ENCODE data around the gene EPB41. TPM values are rescaled to one million over a fixed set of nuclear protein-coding genes. Genes with fewer than 3 reads are reported as not detected.

The EPB41 gene
- total and polyA plus RNA-seq, 4 donors: 10.7 to 189 (median 38.1) TPM

GRCh38 chr1:29052941-29053340, 138.6 kb downstream of the EPB41 start:
- DNase-seq (ENCODE audit: low spot score): no peak

DNA sequence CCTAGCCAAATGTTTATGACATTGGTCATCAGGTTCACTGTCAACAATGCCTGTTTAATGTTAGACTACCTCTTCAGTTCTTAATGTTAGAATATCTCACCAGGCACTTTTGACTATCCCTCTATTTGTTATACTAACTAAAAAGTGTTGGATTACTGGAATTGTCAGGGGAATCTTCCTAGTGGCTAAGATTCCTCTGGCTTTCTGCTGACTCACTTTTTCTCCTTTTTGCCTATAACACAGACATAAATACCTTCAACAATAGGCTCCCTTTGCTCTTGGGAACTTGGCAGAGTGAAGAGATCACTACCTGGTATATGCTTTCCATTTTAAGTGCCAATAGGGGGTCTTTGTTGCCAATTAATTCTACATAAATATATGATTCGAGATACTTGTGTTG, 140.8 kb downstream of the EPB41 start:
- TF ChIP-seq, protein P1, sequence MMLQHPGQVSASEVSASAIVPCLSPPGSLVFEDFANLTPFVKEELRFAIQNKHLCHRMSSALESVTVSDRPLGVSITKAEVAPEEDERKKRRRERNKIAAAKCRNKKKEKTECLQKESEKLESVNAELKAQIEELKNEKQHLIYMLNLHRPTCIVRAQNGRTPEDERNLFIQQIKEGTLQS (IDR thresholded peaks at IDR 0.05): no peak
- TF ChIP-seq FOXA1 (IDR thresholded peaks at IDR 0.05) (no peak), NR2F2 (IDR thresholded peaks at IDR 0.05) (no peak), EGR1 (IDR thresholded peaks at IDR 0.05; ENCODE audit: low read depth in 2 of 2) (no peak), HNF4G (IDR thresholded peaks at IDR 0.05) (no peak), RXRA (IDR thresholded peaks at IDR 0.05) (no peak), SP1 (IDR thresholded peaks at IDR 0.05) (no peak), YY1 (IDR thresholded peaks at IDR 0.05) (no peak), TAF1 (conservative IDR thresholded peaks at IDR 0.05) (no peak), JUND (IDR thresholded peaks at IDR 0.05) (no peak), FOXA2 (IDR thresholded peaks at IDR 0.05) (no peak), GABPA (IDR thresholded peaks at IDR 0.05 in 1 of 2, conservative IDR thresholded peaks at IDR 0.05 in 1 of 2) (no peak), HNF4A (conservative IDR thresholded peaks at IDR 0.05) (no peak), ZBTB33 (IDR thresholded peaks at IDR 0.05) (no peak), RAD21 (IDR thresholded peaks at IDR 0.05) (no peak)
- TF ChIP-seq, protein P2, sequence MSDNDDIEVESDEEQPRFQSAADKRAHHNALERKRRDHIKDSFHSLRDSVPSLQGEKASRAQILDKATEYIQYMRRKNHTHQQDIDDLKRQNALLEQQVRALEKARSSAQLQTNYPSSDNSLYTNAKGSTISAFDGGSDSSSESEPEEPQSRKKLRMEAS (IDR thresholded peaks at IDR 0.05): no peak
- TF ChIP-seq, protein P3, sequence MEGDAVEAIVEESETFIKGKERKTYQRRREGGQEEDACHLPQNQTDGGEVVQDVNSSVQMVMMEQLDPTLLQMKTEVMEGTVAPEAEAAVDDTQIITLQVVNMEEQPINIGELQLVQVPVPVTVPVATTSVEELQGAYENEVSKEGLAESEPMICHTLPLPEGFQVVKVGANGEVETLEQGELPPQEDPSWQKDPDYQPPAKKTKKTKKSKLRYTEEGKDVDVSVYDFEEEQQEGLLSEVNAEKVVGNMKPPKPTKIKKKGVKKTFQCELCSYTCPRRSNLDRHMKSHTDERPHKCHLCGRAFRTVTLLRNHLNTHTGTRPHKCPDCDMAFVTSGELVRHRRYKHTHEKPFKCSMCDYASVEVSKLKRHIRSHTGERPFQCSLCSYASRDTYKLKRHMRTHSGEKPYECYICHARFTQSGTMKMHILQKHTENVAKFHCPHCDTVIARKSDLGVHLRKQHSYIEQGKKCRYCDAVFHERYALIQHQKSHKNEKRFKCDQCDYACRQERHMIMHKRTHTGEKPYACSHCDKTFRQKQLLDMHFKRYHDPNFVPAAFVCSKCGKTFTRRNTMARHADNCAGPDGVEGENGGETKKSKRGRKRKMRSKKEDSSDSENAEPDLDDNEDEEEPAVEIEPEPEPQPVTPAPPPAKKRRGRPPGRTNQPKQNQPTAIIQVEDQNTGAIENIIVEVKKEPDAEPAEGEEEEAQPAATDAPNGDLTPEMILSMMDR (IDR thresholded peaks at IDR 0.05; ENCODE audit: low read depth, low read length, missing input control): no peak
- TF ChIP-seq, protein P4, sequence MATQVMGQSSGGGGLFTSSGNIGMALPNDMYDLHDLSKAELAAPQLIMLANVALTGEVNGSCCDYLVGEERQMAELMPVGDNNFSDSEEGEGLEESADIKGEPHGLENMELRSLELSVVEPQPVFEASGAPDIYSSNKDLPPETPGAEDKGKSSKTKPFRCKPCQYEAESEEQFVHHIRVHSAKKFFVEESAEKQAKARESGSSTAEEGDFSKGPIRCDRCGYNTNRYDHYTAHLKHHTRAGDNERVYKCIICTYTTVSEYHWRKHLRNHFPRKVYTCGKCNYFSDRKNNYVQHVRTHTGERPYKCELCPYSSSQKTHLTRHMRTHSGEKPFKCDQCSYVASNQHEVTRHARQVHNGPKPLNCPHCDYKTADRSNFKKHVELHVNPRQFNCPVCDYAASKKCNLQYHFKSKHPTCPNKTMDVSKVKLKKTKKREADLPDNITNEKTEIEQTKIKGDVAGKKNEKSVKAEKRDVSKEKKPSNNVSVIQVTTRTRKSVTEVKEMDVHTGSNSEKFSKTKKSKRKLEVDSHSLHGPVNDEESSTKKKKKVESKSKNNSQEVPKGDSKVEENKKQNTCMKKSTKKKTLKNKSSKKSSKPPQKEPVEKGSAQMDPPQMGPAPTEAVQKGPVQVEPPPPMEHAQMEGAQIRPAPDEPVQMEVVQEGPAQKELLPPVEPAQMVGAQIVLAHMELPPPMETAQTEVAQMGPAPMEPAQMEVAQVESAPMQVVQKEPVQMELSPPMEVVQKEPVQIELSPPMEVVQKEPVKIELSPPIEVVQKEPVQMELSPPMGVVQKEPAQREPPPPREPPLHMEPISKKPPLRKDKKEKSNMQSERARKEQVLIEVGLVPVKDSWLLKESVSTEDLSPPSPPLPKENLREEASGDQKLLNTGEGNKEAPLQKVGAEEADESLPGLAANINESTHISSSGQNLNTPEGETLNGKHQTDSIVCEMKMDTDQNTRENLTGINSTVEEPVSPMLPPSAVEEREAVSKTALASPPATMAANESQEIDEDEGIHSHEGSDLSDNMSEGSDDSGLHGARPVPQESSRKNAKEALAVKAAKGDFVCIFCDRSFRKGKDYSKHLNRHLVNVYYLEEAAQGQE (IDR thresholded peaks at IDR 0.05): no peak
- WGBS: 96% methylated on average over 1 of the region's 1 CpG
- H3K4me1 ChIP-seq (ENCODE audit: control insufficient read depth in 4 of 4, insufficient read depth in 4 of 4, low read length in 3 of 4): no peaks in the 10 kb centered on the region
- H3K9ac ChIP-seq (ENCODE audit: low read depth in 1 of 2, low read length in 2 of 2): no peak overlapping the region
- no peak for DNase-seq (ENCODE audit: low spot score)
- H3K4me3 ChIP-seq (ENCODE audit: low read depth in 1 of 3, low read length in 3 of 3): no peak overlapping the region
- H3K36me3 ChIP-seq (ENCODE audit: control insufficient read depth in 4 of 4, insufficient read depth in 3 of 4, low read depth in 1 of 4, low read length in 3 of 4): peaks cover 2 to 10% (median 5%) of the 10 kb centered on the region in 4 donors
- no peaks in the 10 kb centered on the region for H3K9me3 ChIP-seq (ENCODE audit: control insufficient read depth in 4 of 4, low read length in 3 of 4)
- H3K27ac ChIP-seq (ENCODE audit: low read depth in 1 of 2, low read length in 2 of 2): no peak overlapping the region
- H3K27me3 ChIP-seq (ENCODE audit: control insufficient read depth in 4 of 4, insufficient read depth in 4 of 4, low read length in 3 of 4): no peaks in the 10 kb centered on the region

More at GRCh38 chr1:29052941-29053340, 138.6 kb downstream of the EPB41 start:
- no peaks in the 10 kb centered on the region for H3K27me3 ChIP-seq (ENCODE audit: control insufficient read depth in 4 of 4, insufficient read depth in 4 of 4, low read length in 3 of 4)
- WGBS: 94% methylated on average over 7 of the region's 7 CpGs
- no peak overlapping the region for H3K27ac ChIP-seq (ENCODE audit: low read depth in 1 of 2, low read length in 2 of 2)
- TF ChIP-seq FOXA2 (IDR thresholded peaks at IDR 0.05): no peak
- H3K9me3 ChIP-seq (ENCODE audit: control insufficient read depth in 4 of 4, low read length in 3 of 4): no peaks in the 10 kb centered on the region
- H3K4me3 ChIP-seq (ENCODE audit: low read depth in 1 of 3, low read length in 3 of 3): no peak overlapping the region
- H3K4me1 ChIP-seq (ENCODE audit: control insufficient read depth in 4 of 4, insufficient read depth in 4 of 4, low read length in 3 of 4): no peaks in the 10 kb centered on the region
- H3K9ac ChIP-seq (ENCODE audit: low read depth in 1 of 2, low read length in 2 of 2): no peak overlapping the region
- H3K36me3 ChIP-seq (ENCODE audit: control insufficient read depth in 4 of 4, insufficient read depth in 3 of 4, low read depth in 1 of 4, low read length in 3 of 4): peaks cover 3 to 12% (median 5%) of the 10 kb centered on the region in 4 donors

All from liver (tissue), 9 donors.